HEK293 (cell line): Measurements from ENCODE around the gene KDM4B.

Experiments used
- CTCF ChIP-seq: fragments of 450-650 bp; formaldehyde crosslinking; IDR thresholded peaks from 2 replicates; pipeline ENCODE4 v1.5.1; 2016; ENCODE audit warnings: missing biosample characterization, missing genetic modification characterization
- GLI4 ChIP-seq: fragments of 450-650 bp; formaldehyde crosslinking; IDR thresholded peaks from 2 replicates; pipeline ENCODE4 v1.5.1; 2016; ENCODE audit warnings: missing biosample characterization, missing genetic modification characterization
- YY1 ChIP-seq: fragments of 450-650 bp; formaldehyde crosslinking; IDR thresholded peaks from 2 replicates; pipeline ENCODE4 v1.5.1; 2018; ENCODE audit warnings: missing biosample characterization, missing genetic modification characterization
- ZNF423 ChIP-seq: fragments of 450-650 bp; formaldehyde crosslinking; IDR thresholded peaks from 2 replicates; pipeline ENCODE4 v1.5.1; 2016; ENCODE audit warnings: missing biosample characterization, missing genetic modification characterization

GRCh38 chr19:5026706-5027273 is 57.9 kb downstream of the KDM4B start:
- no peak for TF ChIP-seq CTCF (tag by site-specific recombination)
- no peak for TF ChIP-seq GLI4 (tag by site-specific recombination)
- TF ChIP-seq ZNF423 (tag by site-specific recombination), result no peak
- no peak for TF ChIP-seq YY1 (tag by site-specific recombination)
